Measurements from ENCODE around the gene SMARCC1.

GRCh38 chr3:47747558-47747957 lies 34.1 kb downstream of the SMARCC1 start:
- TF ChIP-seq, protein P1, sequence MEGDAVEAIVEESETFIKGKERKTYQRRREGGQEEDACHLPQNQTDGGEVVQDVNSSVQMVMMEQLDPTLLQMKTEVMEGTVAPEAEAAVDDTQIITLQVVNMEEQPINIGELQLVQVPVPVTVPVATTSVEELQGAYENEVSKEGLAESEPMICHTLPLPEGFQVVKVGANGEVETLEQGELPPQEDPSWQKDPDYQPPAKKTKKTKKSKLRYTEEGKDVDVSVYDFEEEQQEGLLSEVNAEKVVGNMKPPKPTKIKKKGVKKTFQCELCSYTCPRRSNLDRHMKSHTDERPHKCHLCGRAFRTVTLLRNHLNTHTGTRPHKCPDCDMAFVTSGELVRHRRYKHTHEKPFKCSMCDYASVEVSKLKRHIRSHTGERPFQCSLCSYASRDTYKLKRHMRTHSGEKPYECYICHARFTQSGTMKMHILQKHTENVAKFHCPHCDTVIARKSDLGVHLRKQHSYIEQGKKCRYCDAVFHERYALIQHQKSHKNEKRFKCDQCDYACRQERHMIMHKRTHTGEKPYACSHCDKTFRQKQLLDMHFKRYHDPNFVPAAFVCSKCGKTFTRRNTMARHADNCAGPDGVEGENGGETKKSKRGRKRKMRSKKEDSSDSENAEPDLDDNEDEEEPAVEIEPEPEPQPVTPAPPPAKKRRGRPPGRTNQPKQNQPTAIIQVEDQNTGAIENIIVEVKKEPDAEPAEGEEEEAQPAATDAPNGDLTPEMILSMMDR (IDR thresholded peaks at IDR 0.05), result no peak
- TF ChIP-seq POLR2AphosphoS5 (IDR thresholded peaks at IDR 0.05), result no peak
- no peak for TF ChIP-seq POLR2A (IDR thresholded peaks at IDR 0.05)
